NT2/D1 (cell line): ENCODE results near the gene SMIM31.

Experiments used
- DNase-seq: peaks from one replicate; pipeline ENCODE4 v3.0.0-alpha.2; 2011; ENCODE audit warnings: low read depth, low spot score
- H3K27me3 ChIP-seq: 2 replicates; pipeline ENCODE4 v1.6.0; 2011; ENCODE audit warnings: mild to moderate bottlenecking; ENCODE audit not compliant: insufficient read length, insufficient read depth
- H3K36me3 ChIP-seq: 2 replicates; pipeline ENCODE4 v1.6.1; 2011; ENCODE audit warnings: mild to moderate bottlenecking, low read length, mixed read lengths; ENCODE audit not compliant: insufficient read depth, insufficient read length
- H3K4me1 ChIP-seq: 2 replicates; pipeline ENCODE4 v1.5.1; 2011; ENCODE audit not compliant: insufficient read depth, insufficient read length
- H3K4me3 ChIP-seq: 2 replicates; pipeline ENCODE4 v1.5.1; 2011; ENCODE audit warnings: low read depth; ENCODE audit not compliant: insufficient read length
- H3K9ac ChIP-seq: 2 replicates; pipeline ENCODE4 v1.6.0; 2011; ENCODE audit warnings: low read depth; ENCODE audit not compliant: insufficient read length
- H3K9me3 ChIP-seq: 2 replicates; pipeline ENCODE4 v1.5.1; 2011; ENCODE audit warnings: mild to moderate bottlenecking, low read length; ENCODE audit not compliant: insufficient read depth
- SUZ12 ChIP-seq: IDR thresholded peaks from 2 replicates; pipeline ENCODE4 v1.6.1; 2011; ENCODE audit not compliant: insufficient read length, insufficient read depth; ENCODE audit errors: extremely low read depth
- YY1 ChIP-seq: IDR thresholded peaks from 2 replicates; pipeline ENCODE4 v1.6.1; 2011; ENCODE audit not compliant: insufficient read length, insufficient read depth
- ZNF274 ChIP-seq: IDR thresholded peaks from 2 replicates; pipeline ENCODE4 v1.6.1; 2011; ENCODE audit warnings: mild to moderate bottlenecking, low read depth, low read length

SMIM31 gene

GRCh38 chr4:164753873-164754488, at the start of gene SMIM31:
Gene SMIM31, plus strand, starts transcription at chr4:164754131. Its CDS starts 16,313 bp downstream, at chr4:164770444.
- no peak for DNase-seq
- Histone ChIP-seq H3K27me3 (no peaks in the 10 kb centered on the region), H3K36me3 (no peaks in the 10 kb centered on the region), H3K4me3 (no peak within 1 kb of the TSS), H3K9ac (no peak within 1 kb of the TSS), H3K9me3 (peaks cover 10% of the 10 kb centered on the region; the same call in 1 of the 2 replicates), H3K4me1 (no peaks in the 10 kb centered on the region)
- TF ChIP-seq YY1: no peak
- no peak for TF ChIP-seq ZNF274
- TF ChIP-seq SUZ12: no peak

- TF ChIP-seq YY1: no peak
- TF ChIP-seq SUZ12: no peak
- no peak for TF ChIP-seq ZNF274
- Histone ChIP-seq H3K4me3 (no peak overlapping the region), H3K9ac (no peak overlapping the region), H3K9me3 (no peaks in the 10 kb centered on the region), H3K27me3 (no peaks in the 10 kb centered on the region), H3K4me1 (no peaks in the 10 kb centered on the region), H3K36me3 (no peaks in the 10 kb centered on the region)
- no peak for DNase-seq
Observed at GRCh38 chr4:164706675-164707074, 47.3 kb upstream of the SMIM31 start.

- TF ChIP-seq YY1: no peak
- no peak for TF ChIP-seq ZNF274
- TF ChIP-seq SUZ12: no peak
- Histone ChIP-seq H3K27me3 (no peaks in the 10 kb centered on the region), H3K4me3 (no peak overlapping the region), H3K4me1 (no peaks in the 10 kb centered on the region), H3K9ac (no peak overlapping the region), H3K36me3 (no peaks in the 10 kb centered on the region), H3K9me3 (no peaks in the 10 kb centered on the region)
- DNase-seq: no peak
Observed at GRCh38 chr4:164716901-164717300, 37.0 kb upstream of the SMIM31 start.

- TF ChIP-seq SUZ12: no peak
- TF ChIP-seq ZNF274: no peak
- H3K36me3 ChIP-seq: no peaks in the 10 kb centered on the region
- H3K4me1 ChIP-seq: no peaks in the 10 kb centered on the region
- no peaks in the 10 kb centered on the region for H3K9me3 ChIP-seq
- H3K9ac ChIP-seq: no peak overlapping the region
- no peak for DNase-seq
- H3K27me3 ChIP-seq: no peaks in the 10 kb centered on the region
- no peak overlapping the region for H3K4me3 ChIP-seq
Observed at GRCh38 chr4:164718827-164719226, 35.1 kb upstream of the SMIM31 start.

- no peak for DNase-seq
- TF ChIP-seq ZNF274: no peak
- no peak for TF ChIP-seq SUZ12
- no peak for TF ChIP-seq YY1
- Histone ChIP-seq H3K27me3 (no peaks in the 10 kb centered on the region), H3K9ac (no peak overlapping the region), H3K9me3 (no peaks in the 10 kb centered on the region), H3K4me3 (no peak overlapping the region), H3K4me1 (no peaks in the 10 kb centered on the region), H3K36me3 (no peaks in the 10 kb centered on the region)
Observed at GRCh38 chr4:164725066-164725465, 28.9 kb upstream of the SMIM31 start.

- Histone ChIP-seq H3K4me3 (no peak overlapping the region), H3K9me3 (no peaks in the 10 kb centered on the region), H3K9ac (no peak overlapping the region), H3K27me3 (no peaks in the 10 kb centered on the region), H3K36me3 (no peaks in the 10 kb centered on the region), H3K4me1 (no peaks in the 10 kb centered on the region)
- no peak for TF ChIP-seq ZNF274
- TF ChIP-seq SUZ12: no peak
- no peak for TF ChIP-seq YY1
- no peak for DNase-seq
Observed at GRCh38 chr4:164730705-164731393, 23.1 kb upstream of the SMIM31 start.

GRCh38 chr4:164731827-164732474, 22.0 kb upstream of the SMIM31 start:
- TF ChIP-seq SUZ12 (no peak), YY1 (no peak), ZNF274 (no peak)
- peak; percentile 9 for DNase-seq
- H3K4me1 ChIP-seq: no peaks in the 10 kb centered on the region
- no peaks in the 10 kb centered on the region for H3K27me3 ChIP-seq
- no peaks in the 10 kb centered on the region for H3K9me3 ChIP-seq
- H3K4me3 ChIP-seq: no peak overlapping the region
- no peak overlapping the region for H3K9ac ChIP-seq
- no peaks in the 10 kb centered on the region for H3K36me3 ChIP-seq
